HepG2 (cell line): ENCODE results near the gene BABAM2.

Experiments
- CREB1 ChIP-seq, 2 experiments: fragments of 450-650 bp in 1 of 2; IDR thresholded peaks; 2 replicates each; pipeline ENCODE4 v1.6.1; 2016 to 2017; ENCODE audit warnings: control low read depth in 1 of 2, mild to moderate bottlenecking in 1 of 2, missing compliant biosample characterization in 1 of 2, missing genetic modification characterization in 1 of 2
- POLR2AphosphoS2 ChIP-seq: IDR thresholded peaks from 2 replicates; pipeline ENCODE4 v1.6.1; 2011; ENCODE audit warnings: low read depth, low read length, improper control_type of control experiment
- ZNF276 ChIP-seq: sonication (generic); formaldehyde crosslinking; IDR thresholded peaks from 2 replicates; pipeline ENCODE4 v1.4.0; 2020; ENCODE audit warnings: mild to moderate bottlenecking, low read depth, missing genetic modification reagents
- TF ChIP-seq, protein P1 (sequence below): sonication (generic); formaldehyde crosslinking; IDR thresholded peaks from 2 replicates; pipeline ENCODE4 v1.5.0; 2020; ENCODE audit warnings: mild to moderate bottlenecking, missing genetic modification reagents, moderate library complexity

- TF ChIP-seq CREB1 (IDR thresholded peaks at IDR 0.05) (no peak), CREB1 (CRISPR knock-in tag; IDR thresholded peaks at IDR 0.05) (no peak), ZNF276 (no peak), POLR2AphosphoS2 (no peak)
- TF ChIP-seq, protein P1, sequence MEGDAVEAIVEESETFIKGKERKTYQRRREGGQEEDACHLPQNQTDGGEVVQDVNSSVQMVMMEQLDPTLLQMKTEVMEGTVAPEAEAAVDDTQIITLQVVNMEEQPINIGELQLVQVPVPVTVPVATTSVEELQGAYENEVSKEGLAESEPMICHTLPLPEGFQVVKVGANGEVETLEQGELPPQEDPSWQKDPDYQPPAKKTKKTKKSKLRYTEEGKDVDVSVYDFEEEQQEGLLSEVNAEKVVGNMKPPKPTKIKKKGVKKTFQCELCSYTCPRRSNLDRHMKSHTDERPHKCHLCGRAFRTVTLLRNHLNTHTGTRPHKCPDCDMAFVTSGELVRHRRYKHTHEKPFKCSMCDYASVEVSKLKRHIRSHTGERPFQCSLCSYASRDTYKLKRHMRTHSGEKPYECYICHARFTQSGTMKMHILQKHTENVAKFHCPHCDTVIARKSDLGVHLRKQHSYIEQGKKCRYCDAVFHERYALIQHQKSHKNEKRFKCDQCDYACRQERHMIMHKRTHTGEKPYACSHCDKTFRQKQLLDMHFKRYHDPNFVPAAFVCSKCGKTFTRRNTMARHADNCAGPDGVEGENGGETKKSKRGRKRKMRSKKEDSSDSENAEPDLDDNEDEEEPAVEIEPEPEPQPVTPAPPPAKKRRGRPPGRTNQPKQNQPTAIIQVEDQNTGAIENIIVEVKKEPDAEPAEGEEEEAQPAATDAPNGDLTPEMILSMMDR (CRISPR knock-in tag) = no peak
Observed at GRCh38 chr2:28101123-28101522, 210.6 kb downstream of the BABAM2 start.
